ENCODE measurements around the gene MMP24.

- TF ChIP-seq CTCF (conservative IDR thresholded peaks at IDR 0.05 in 1 of 2, IDR thresholded peaks at IDR 0.05 in 1 of 2; ENCODE audit: low read depth in 1 of 2, low read length in 2 of 2) (no peak), EZH2 (IDR thresholded peaks at IDR 0.05; ENCODE audit: low read length, missing control alignments) (no peak)
Observed at GRCh38 chr20:35199740-35200139, 26.8 kb upstream of the MMP24 start.

Data from fibroblast of lung (primary cell).